PC-3 (cell line): Measurements from ENCODE around the gene GPR15.

Source experiments
- EZH2 ChIP-seq: fragments of 300-600 bp; sonication (generic); IDR thresholded peaks from one replicate; pipeline ENCODE4 v1.6.1; 2017; ENCODE audit warnings: antibody characterized with exemption, mild to moderate bottlenecking, low read length; ENCODE audit not compliant: unreplicated experiment
- EZH2phosphoT487 ChIP-seq: fragments of 300-600 bp; sonication (generic); IDR thresholded peaks from 2 replicates; pipeline ENCODE4 v1.6.1; 2018; ENCODE audit warnings: mild to moderate bottlenecking, antibody characterized with exemption, low read length, borderline replicate concordance
- TF ChIP-seq, protein P1 (sequence below): fragments of 300-600 bp; sonication (generic); conservative IDR thresholded peaks from 2 replicates; pipeline ENCODE4 v1.5.1; 2017; ENCODE audit warnings: antibody characterized with exemption, low read depth, mild to moderate bottlenecking, low read length

DNA sequence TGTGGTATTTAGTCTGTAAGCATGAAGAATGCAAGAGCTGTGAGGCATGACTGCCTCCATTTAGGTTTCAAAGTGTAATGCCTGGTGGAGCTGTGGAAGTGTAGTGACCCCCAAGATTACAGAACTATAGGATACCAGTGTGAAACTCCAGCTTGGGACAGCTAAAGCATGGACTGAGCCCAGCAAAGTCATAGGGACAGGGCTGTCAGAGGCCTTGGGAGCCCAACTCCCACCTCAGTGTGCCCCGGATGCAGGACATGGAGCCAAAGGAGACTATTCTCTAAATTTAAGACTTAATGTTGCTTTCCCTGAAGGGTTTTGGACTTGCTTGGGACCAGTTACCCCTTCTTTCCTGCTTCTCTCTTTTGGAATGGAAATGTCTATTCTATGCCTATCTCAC lies 10.8 kb downstream of the GPR15 start:
- TF ChIP-seq, protein P1, sequence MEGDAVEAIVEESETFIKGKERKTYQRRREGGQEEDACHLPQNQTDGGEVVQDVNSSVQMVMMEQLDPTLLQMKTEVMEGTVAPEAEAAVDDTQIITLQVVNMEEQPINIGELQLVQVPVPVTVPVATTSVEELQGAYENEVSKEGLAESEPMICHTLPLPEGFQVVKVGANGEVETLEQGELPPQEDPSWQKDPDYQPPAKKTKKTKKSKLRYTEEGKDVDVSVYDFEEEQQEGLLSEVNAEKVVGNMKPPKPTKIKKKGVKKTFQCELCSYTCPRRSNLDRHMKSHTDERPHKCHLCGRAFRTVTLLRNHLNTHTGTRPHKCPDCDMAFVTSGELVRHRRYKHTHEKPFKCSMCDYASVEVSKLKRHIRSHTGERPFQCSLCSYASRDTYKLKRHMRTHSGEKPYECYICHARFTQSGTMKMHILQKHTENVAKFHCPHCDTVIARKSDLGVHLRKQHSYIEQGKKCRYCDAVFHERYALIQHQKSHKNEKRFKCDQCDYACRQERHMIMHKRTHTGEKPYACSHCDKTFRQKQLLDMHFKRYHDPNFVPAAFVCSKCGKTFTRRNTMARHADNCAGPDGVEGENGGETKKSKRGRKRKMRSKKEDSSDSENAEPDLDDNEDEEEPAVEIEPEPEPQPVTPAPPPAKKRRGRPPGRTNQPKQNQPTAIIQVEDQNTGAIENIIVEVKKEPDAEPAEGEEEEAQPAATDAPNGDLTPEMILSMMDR = no peak
- TF ChIP-seq EZH2 (no peak), EZH2phosphoT487 (no peak)
